ENCODE measurements around the gene ZP1.
A peak's percentile ranks its signal among the peaks of the same experiment; 100 is the strongest.

Gene ZP1

GRCh38 chr11:60910281-60910687, 42.9 kb downstream of the ZP1 start:
- DNase-seq (ENCODE audit: insufficient read length) = no peak
- FAIRE-seq = peak; percentile 97
- TF ChIP-seq TAF1 (IDR thresholded peaks at IDR 0.05; ENCODE audit: borderline replicate concordance, low read depth, low read length) (no peak), POLR2AphosphoS5 (IDR thresholded peaks at IDR 0.05; ENCODE audit: low read depth, low read length) (peak; percentile 69; the same call in 1 of the 2 replicates)

- FAIRE-seq (no peak), DNase-seq (ENCODE audit: insufficient read length) (no peak)
- TF ChIP-seq TAF1 (IDR thresholded peaks at IDR 0.05; ENCODE audit: borderline replicate concordance, low read depth, low read length) = no peak
- TF ChIP-seq POLR2A (IDR thresholded peaks at IDR 0.05; ENCODE audit: low read depth, low read length) = no peak
- no peak for TF ChIP-seq POLR2AphosphoS5 (IDR thresholded peaks at IDR 0.05; ENCODE audit: low read depth, low read length)
These were observed 43.5 kb downstream of the ZP1 start for GRCh38 chr11:60910711-60911380.

- DNase-seq (ENCODE audit: insufficient read length) (no peak), FAIRE-seq (peak; percentile 51)
- no peak for TF ChIP-seq POLR2AphosphoS5 (IDR thresholded peaks at IDR 0.05; ENCODE audit: low read depth, low read length)
- no peak for TF ChIP-seq POLR2A (IDR thresholded peaks at IDR 0.05; ENCODE audit: low read depth, low read length)
- no peak for TF ChIP-seq TAF1 (IDR thresholded peaks at IDR 0.05; ENCODE audit: borderline replicate concordance, low read depth, low read length)
These were observed 45.0 kb downstream of the ZP1 start for GRCh38 chr11:60912223-60912850.

GRCh38 chr11:60912851-60913528, 45.6 kb downstream of the ZP1 start:
- DNase-seq (ENCODE audit: insufficient read length) (no peak), FAIRE-seq (no peak)
- TF ChIP-seq TAF1 (IDR thresholded peaks at IDR 0.05; ENCODE audit: borderline replicate concordance, low read depth, low read length) (no peak), POLR2AphosphoS5 (IDR thresholded peaks at IDR 0.05; ENCODE audit: low read depth, low read length) (no peak), POLR2A (IDR thresholded peaks at IDR 0.05; ENCODE audit: low read depth, low read length) (no peak)

GRCh38 chr11:60913793-60914632, 46.7 kb downstream of the ZP1 start, which contains the start of gene TMEM109:
TSS of gene TMEM109 (plus strand) at chr11:60914158. CDS start at chr11:60919694, 5,536 bp downstream.
- FAIRE-seq (peak; percentile 98), DNase-seq (ENCODE audit: insufficient read length) (peak; percentile 87)
- no peak for TF ChIP-seq POLR2AphosphoS5 (IDR thresholded peaks at IDR 0.05; ENCODE audit: low read depth, low read length)
- peak; percentile 57; the same call in 1 of the 2 replicates for TF ChIP-seq POLR2A (IDR thresholded peaks at IDR 0.05; ENCODE audit: low read depth, low read length)

- DNase-seq (ENCODE audit: insufficient read length) = no peak
- no peak for FAIRE-seq
- TF ChIP-seq POLR2A (IDR thresholded peaks at IDR 0.05; ENCODE audit: low read depth, low read length) (no peak), TAF1 (IDR thresholded peaks at IDR 0.05; ENCODE audit: borderline replicate concordance, low read depth, low read length) (no peak), POLR2AphosphoS5 (IDR thresholded peaks at IDR 0.05; ENCODE audit: low read depth, low read length) (no peak)
These were observed 47.4 kb downstream of the ZP1 start for GRCh38 chr11:60914633-60915247.

- no peak; the same call in 1 of the 2 replicates for TF ChIP-seq POLR2AphosphoS5 (IDR thresholded peaks at IDR 0.05; ENCODE audit: low read depth, low read length)
- 0 out of 2 replicates have a peak, but pooled peaks have one; percentile 30 for TF ChIP-seq POLR2A (IDR thresholded peaks at IDR 0.05; ENCODE audit: low read depth, low read length)
- TF ChIP-seq TAF1 (IDR thresholded peaks at IDR 0.05; ENCODE audit: borderline replicate concordance, low read depth, low read length) = peak; percentile 32; the same call in 1 of the 2 replicates
- FAIRE-seq = peak; percentile 95
- peak; percentile 66 for DNase-seq (ENCODE audit: insufficient read length)
These were observed 48.0 kb downstream of the ZP1 start for GRCh38 chr11:60915248-60915914.

GRCh38 chr11:60916669-60917206, 49.4 kb downstream of the ZP1 start:
- DNase-seq (ENCODE audit: insufficient read length) = no peak
- no peak for FAIRE-seq
- TF ChIP-seq TAF1 (IDR thresholded peaks at IDR 0.05; ENCODE audit: borderline replicate concordance, low read depth, low read length) = no peak
- no peak for TF ChIP-seq POLR2A (IDR thresholded peaks at IDR 0.05; ENCODE audit: low read depth, low read length)

- DNase-seq (ENCODE audit: insufficient read length) = no peak
- no peak for FAIRE-seq
- TF ChIP-seq POLR2AphosphoS5 (IDR thresholded peaks at IDR 0.05; ENCODE audit: low read depth, low read length) (no peak), TAF1 (IDR thresholded peaks at IDR 0.05; ENCODE audit: borderline replicate concordance, low read depth, low read length) (no peak), POLR2A (IDR thresholded peaks at IDR 0.05; ENCODE audit: low read depth, low read length) (no peak; the same call in 1 of the 2 replicates)
These were observed 49.9 kb downstream of the ZP1 start for GRCh38 chr11:60917267-60917666.
